Naive B cell (primary cell): ENCODE measurements around the gene MEDAG. TPM values are rescaled to one million over a fixed set of nuclear protein-coding genes. Genes with fewer than 3 reads are reported as not detected.

Experiments
- ATAC-seq, 2 donors: fragments of 150-1000 bp; cut with Tn5 transposase; 2 replicates each; pipeline ENCODE4 v1.10.0; 2021; ENCODE audit warnings: low read depth in 2 of 2, mild to moderate bottlenecking in 2 of 2, moderate library complexity in 2 of 2
- DNase-seq: peaks from one replicate; pipeline ENCODE4 v3.0.0; 2022
- H3K27ac Mint-ChIP-seq, 6 donors: one replicate each; pipeline ENCODE4 v1.8.0; 2020 to 2022; ENCODE audit warnings: mild to moderate bottlenecking in 6 of 6, mixed read lengths in 6 of 6, moderate library complexity in 5 of 6, inconsistent platforms in 2 of 6
- H3K27me3 Mint-ChIP-seq, 3 donors: one replicate each; pipeline ENCODE4 v1.8.0; 2021 to 2022; ENCODE audit warnings: mixed read lengths in 3 of 3, mild to moderate bottlenecking in 1 of 3
- H3K36me3 Mint-ChIP-seq, 2 donors: one replicate each; pipeline ENCODE4 v1.8.0; 2020 to 2022; ENCODE audit warnings: mixed read lengths in 2 of 2, inconsistent platforms in 1 of 2, mild to moderate bottlenecking in 1 of 2
- H3K4me1 Mint-ChIP-seq, 3 donors: one replicate each; pipeline ENCODE4 v1.8.0; 2020 to 2022; ENCODE audit warnings: mixed read lengths in 3 of 3, inconsistent platforms in 1 of 3, mild to moderate bottlenecking in 1 of 3, moderate library complexity in 1 of 3
- H3K4me3 Mint-ChIP-seq, 8 donors: one replicate each; pipeline ENCODE4 v1.8.0; 2020 to 2022; ENCODE audit warnings: mild to moderate bottlenecking in 8 of 8, mixed read lengths in 8 of 8, moderate library complexity in 8 of 8, inconsistent platforms in 2 of 8
- H3K9me3 Mint-ChIP-seq, 7 donors: one replicate each; pipeline ENCODE4 v1.8.0; 2020 to 2022; ENCODE audit warnings: mixed read lengths in 7 of 7, mild to moderate bottlenecking in 5 of 7, inconsistent platforms in 2 of 7, moderate library complexity in 1 of 7
- polyA plus RNA-seq, 6 donors: library from polyadenylated mRNA; unstranded; fragments of 300-500 nt; fragmentation: Illumina TruSeq; gene quantifications; one replicate each; pipeline ENCODE4 v1.2.3, GENCODE V29; 2021; ENCODE audit warnings: low read depth in 6 of 6

MEDAG gene
- polyA plus RNA-seq, 6 donors from 2014 or later, result 0.13 TPM; not detected in 5

DNA sequence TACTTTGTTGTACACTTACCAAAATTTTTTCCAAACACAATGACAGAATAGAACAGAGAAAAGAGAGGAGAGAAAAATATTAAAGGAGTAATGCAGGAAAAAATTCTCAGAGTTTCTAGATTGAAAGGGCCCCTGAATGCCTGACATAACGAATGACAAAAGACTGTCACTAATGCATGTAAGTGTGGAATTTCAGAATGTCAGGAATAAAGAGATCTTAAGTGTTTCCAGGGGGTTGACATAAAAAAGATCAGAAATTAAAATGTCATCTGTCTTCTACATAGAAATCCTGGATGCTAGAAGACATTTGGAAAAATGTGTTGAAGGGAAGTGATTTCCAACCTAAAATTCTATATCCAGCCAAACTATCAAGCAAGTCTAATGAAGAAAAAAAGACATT lies 53.6 kb downstream of the MEDAG start:
- Mint-ChIP-seq H3K4me1 (no peaks in the 10 kb centered on the region), H3K27ac (no peak overlapping the region), H3K27me3 (peaks cover 26 to 52% (median 48%) of the 10 kb centered on the region in 3 donors), H3K4me3 (no peak overlapping the region), H3K36me3 (peaks cover 0 to 11% of the 10 kb centered on the region in 2 donors), H3K9me3 (peaks cover 13 to 45% (median 30%) of the 10 kb centered on the region in 7 donors)
- DNase-seq, result no peak
- ATAC-seq, result no peak

DNA sequence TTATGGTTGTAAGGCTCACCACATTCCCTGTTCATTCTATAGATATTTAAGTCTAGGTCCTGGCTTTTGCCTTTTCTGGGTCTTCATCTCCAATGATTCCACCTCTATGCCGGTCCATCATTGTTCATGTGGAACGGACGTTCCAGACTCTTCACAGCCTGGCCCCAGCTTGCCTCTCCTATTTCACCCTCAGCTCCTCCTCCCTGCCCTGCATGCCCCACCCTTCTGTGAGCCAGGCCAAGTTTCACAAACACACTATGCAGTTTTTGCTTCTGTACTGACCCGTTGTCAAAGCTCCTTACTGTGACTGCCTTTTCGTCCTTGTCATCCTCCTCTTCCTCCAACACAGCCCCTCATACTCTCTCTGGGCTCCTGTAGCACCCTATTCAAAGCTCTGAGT lies 57.7 kb downstream of the MEDAG start:
- H3K4me3 Mint-ChIP-seq, result no peak overlapping the region
- H3K27me3 Mint-ChIP-seq, result peaks cover 24 to 48% (median 42%) of the 10 kb centered on the region in 3 donors
- no peaks in the 10 kb centered on the region for H3K4me1 Mint-ChIP-seq
- ATAC-seq (no peak), DNase-seq (no peak)
- H3K9me3 Mint-ChIP-seq, result peaks cover 5 to 28% (median 23%) of the 10 kb centered on the region in 7 donors
- no peak overlapping the region for H3K27ac Mint-ChIP-seq
- peaks cover 0 to 11% of the 10 kb centered on the region in 2 donors for H3K36me3 Mint-ChIP-seq

- H3K4me1 Mint-ChIP-seq, result no peaks in the 10 kb centered on the region
- peaks cover 35 to 61% (median 48%) of the 10 kb centered on the region in 3 donors for H3K27me3 Mint-ChIP-seq
- no peak overlapping the region for H3K27ac Mint-ChIP-seq
- H3K9me3 Mint-ChIP-seq, result peaks cover 0 to 14% (median 9%) of the 10 kb centered on the region in 7 donors
- peaks cover 0 to 11% of the 10 kb centered on the region in 2 donors for H3K36me3 Mint-ChIP-seq
- no peak overlapping the region for H3K4me3 Mint-ChIP-seq
- no peak for ATAC-seq
- DNase-seq, result no peak
These were observed 59.3 kb downstream of the MEDAG start for GRCh38 chr13:30965380-30965779.

DNA sequence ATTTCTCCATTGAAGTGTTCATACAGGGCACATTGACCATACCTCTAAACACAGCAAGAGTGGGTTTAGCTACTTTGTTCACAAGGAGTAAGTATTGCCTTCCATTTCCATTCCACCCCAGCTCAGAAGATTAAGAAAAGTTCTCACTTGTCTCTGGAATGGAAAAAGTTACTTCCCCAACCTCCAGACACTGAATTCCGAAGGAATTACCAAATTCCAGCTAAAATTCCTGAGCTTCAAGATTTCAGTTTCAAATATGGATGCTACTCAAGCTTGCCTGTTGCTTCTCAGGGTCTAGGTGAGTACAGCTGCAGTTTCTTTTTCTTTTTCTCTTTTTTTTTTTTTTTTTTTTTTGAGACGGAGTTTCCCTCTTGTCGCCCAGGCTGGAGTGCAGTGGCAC lies 60.0 kb downstream of the MEDAG start:
- Mint-ChIP-seq H3K4me1 (no peaks in the 10 kb centered on the region), H3K36me3 (peaks cover 0 to 11% of the 10 kb centered on the region in 2 donors), H3K27ac (no peak overlapping the region), H3K27me3 (peaks cover 39 to 67% (median 48%) of the 10 kb centered on the region in 3 donors), H3K9me3 (peaks cover 0 to 11% (median 6%) of the 10 kb centered on the region in 7 donors), H3K4me3 (no peak overlapping the region)
- no peak for DNase-seq
- no peak for ATAC-seq

- ATAC-seq (no peak), DNase-seq (no peak)
- no peaks in the 10 kb centered on the region for H3K36me3 Mint-ChIP-seq
- no peaks in the 10 kb centered on the region for H3K9me3 Mint-ChIP-seq
- H3K4me1 Mint-ChIP-seq, result no peaks in the 10 kb centered on the region
- H3K27me3 Mint-ChIP-seq, result peaks cover 32 to 55% (median 45%) of the 10 kb centered on the region in 3 donors
- H3K4me3 Mint-ChIP-seq, result no peak overlapping the region
- H3K27ac Mint-ChIP-seq, result no peak overlapping the region
These were observed 62.8 kb downstream of the MEDAG start for GRCh38 chr13:30968846-30969245.

DNA sequence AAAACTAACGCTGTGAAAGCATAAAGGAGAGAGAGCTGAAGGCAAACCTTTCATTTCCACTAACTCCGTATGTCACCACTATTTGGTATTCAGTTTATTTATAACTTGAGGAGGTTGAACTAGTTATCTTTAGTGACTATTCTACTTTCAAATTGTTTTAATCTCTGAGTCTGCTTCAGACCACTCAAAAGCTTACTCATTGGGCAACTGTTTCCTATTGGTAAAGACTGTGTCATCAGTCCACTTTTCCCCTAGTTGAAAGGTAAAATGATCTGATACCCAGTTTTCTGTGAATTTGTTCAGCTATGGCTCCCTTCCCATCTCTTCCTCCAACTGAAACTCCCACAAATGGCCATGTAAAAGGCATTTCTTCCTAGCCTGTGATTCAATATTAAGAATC lies 65.5 kb downstream of the MEDAG start:
- ATAC-seq (no peak), DNase-seq (no peak)
- no peaks in the 10 kb centered on the region for H3K4me1 Mint-ChIP-seq
- no peaks in the 10 kb centered on the region for H3K36me3 Mint-ChIP-seq
- no peaks in the 10 kb centered on the region for H3K9me3 Mint-ChIP-seq
- peaks cover 28 to 58% (median 37%) of the 10 kb centered on the region in 3 donors for H3K27me3 Mint-ChIP-seq
- H3K4me3 Mint-ChIP-seq, result no peak overlapping the region
- H3K27ac Mint-ChIP-seq, result no peak overlapping the region

DNA sequence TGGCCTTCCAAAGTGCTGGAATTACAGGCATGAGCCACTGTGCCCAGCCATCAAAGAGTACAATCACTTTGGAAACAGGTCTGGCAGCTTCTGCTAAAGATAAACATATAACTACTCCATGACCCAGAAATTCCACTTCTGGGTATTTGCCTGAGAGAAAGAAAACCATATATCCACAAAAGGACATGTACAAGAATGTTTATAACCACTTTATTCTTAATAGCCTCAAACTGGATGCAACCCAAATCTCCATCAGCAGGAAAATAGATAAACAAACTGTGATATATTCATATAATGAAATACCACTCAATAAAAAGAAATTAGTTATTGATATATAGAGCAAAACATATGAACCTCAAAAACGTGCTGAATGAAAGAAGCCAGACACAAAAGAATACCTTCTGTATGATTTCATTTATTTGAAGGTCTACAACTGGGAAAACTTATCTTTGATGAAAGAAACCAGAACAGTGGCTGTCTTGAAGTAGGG lies 66.9 kb downstream of the MEDAG start:
- no peak overlapping the region for H3K4me3 Mint-ChIP-seq

DNA sequence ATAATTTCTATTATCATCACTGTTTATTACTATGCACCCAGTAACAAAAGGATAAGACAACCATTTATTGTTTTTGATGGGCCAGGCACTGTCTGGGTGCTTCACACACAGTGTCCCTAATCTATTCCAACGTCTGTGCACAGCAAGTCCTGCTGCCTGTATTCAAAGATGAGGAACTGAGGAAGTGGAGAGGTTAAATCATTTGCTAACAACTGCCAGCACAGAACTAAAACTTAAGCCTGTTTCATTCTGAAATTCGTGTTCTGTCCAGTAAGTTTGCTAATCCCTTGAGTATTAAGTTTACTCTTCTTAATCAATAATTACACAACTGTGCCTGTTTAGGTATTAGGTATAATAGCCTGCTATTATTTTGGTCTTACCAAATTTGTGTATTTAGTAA lies 68.3 kb downstream of the MEDAG start:
- peaks cover 14 to 44% (median 38%) of the 10 kb centered on the region in 3 donors for H3K27me3 Mint-ChIP-seq
- no peak overlapping the region for H3K27ac Mint-ChIP-seq
- ATAC-seq, result no peak

More for the DNA sequence above, 66.9 kb downstream of the MEDAG start:
- no peak for ATAC-seq
- Mint-ChIP-seq H3K27me3 (peaks cover 26 to 53% (median 43%) of the 10 kb centered on the region in 3 donors), H3K4me1 (no peaks in the 10 kb centered on the region), H3K36me3 (no peaks in the 10 kb centered on the region), H3K27ac (no peak overlapping the region), H3K9me3 (no peaks in the 10 kb centered on the region)
- DNase-seq, result no peak

More for the DNA sequence above, 68.3 kb downstream of the MEDAG start:
- H3K36me3 Mint-ChIP-seq, result no peaks in the 10 kb centered on the region
- no peaks in the 10 kb centered on the region for H3K4me1 Mint-ChIP-seq
- DNase-seq, result no peak
- no peaks in the 10 kb centered on the region for H3K9me3 Mint-ChIP-seq
- H3K4me3 Mint-ChIP-seq, result no peak overlapping the region

Other genes with a start within 250 kb of the MEDAG start
- gene ALOX5AP, start 170.7 kb upstream of the MEDAG start, polyA plus RNA-seq, result 100 to 1,000 TPM; 312 to 603 (median 416) TPM
- not detected for gene TEX26, start 26.4 kb downstream of the MEDAG start, polyA plus RNA-seq